CD4-positive, alpha-beta T cell treated with Interleukin-17A for 1 hour (primary cell): ENCODE data around the gene WFS1.

ENCODE experiments used
- DNase-seq: peaks from one replicate; pipeline ENCODE4 v3.0.0-alpha.2; 2020

The WFS1 gene

DNA sequence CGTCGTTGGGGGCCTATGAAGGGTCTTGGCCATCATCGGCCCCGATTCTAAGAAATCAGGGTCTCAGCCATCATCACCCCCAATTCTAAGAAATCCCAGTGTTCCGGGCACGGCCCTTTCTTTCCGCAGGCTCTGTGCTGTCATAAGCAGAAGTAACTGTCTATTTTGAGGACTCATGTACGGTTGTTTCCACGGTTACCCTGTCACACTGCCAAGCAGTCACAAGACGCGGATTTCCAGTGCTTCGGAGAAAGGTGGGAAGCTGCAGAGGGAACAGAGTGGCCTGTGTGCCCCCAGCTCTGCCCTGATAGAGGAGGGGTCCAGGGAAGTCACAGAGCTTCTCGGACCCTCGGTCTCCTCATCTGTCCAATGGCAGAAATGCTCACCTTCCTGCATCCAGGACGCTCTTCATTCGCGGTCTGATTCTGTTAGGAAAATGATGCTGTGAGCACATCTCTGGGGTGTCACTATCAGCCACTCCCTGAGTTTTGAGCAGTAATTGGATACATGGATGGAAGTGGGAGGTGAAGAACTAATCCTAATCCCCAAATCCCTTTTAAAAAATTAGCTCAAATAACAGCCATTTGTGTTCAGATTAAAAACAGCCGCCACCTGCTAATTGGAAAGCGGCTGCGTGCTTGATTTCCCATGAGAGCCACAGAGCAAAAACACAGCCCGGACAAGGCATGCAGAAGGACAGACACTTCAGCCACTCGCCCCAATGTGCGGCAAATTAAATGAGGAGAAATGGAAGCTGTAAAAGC, 73.1 kb downstream of the WFS1 start:
- DNase-seq = no peak

DNA sequence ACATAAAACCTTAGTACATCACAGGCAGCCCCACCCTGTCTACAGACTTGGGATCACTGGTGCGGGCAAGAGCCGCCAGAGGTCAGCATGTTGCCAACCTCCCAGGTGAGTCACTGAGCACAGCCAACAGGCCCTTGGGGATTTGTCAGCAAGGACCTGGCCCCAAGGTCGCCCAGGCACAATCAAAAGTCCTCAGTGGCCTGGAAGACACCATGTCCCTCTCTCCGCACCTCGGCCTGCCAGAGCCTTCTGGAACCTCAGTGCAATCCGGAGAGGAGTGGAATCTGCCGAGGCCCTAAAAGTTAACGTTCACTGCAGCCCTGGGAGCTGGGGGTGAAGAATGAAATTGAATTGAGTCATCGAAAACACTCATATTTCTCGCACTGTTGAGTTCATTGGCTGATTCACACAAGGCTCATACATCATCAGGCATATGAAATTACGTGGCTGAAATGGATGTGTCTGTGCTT, 74.3 kb downstream of the WFS1 start:
- DNase-seq = no peak

DNA sequence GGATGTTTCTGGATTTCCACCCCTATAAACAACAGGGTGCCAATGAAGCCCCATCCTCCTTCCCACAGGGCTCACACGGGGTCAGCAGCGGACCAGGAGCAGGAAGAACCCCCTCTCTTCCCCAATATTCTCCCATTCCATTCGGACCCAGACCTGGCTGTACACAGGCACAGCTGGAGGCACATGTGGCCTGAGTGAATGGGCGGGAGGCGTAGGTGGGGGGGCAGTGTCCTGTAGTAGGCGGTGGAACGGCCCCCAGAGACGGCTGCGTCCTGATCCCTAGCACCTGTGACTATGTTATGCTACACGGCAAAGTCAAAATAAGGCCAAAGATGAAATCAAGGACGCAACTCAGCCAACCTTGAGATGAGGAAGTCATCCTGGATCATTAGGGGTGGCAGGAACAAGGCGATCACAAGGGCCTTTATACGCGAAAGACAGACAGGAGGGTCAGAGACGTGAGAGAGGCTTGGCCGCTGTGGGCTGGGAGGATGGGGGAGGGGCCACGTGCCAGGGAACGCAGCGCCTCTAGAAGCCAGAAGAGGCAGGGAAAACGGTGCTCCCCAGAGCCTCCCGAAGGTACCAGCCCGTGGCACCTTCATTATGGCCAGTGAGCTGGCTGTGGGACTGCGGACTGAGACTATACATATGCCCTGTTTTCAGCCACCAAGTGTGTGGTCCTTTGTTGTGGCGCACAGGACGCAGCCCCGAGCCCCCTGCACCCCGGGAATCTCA, 75.6 kb downstream of the WFS1 start:
- no peak for DNase-seq

DNA sequence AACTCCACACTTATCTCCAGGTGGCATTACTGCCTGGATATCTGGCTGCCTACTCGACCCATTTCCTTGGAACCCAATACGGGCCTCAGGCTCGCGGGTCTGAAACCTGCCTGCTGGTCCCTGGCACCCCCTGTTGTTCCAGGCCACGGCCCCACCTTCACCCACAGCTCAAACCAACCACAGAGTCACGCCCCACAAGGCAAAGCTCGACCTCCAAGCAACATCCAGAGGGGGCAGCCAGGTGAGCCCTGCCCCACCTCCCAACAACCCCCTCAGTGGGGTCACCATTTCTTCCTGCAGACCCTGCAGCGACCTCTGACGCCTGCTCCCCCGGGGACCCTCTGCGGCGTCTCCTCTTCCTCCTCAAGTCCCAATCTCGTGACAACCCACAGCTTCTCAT, 76.2 kb downstream of the WFS1 start:
- no peak for DNase-seq

DNA sequence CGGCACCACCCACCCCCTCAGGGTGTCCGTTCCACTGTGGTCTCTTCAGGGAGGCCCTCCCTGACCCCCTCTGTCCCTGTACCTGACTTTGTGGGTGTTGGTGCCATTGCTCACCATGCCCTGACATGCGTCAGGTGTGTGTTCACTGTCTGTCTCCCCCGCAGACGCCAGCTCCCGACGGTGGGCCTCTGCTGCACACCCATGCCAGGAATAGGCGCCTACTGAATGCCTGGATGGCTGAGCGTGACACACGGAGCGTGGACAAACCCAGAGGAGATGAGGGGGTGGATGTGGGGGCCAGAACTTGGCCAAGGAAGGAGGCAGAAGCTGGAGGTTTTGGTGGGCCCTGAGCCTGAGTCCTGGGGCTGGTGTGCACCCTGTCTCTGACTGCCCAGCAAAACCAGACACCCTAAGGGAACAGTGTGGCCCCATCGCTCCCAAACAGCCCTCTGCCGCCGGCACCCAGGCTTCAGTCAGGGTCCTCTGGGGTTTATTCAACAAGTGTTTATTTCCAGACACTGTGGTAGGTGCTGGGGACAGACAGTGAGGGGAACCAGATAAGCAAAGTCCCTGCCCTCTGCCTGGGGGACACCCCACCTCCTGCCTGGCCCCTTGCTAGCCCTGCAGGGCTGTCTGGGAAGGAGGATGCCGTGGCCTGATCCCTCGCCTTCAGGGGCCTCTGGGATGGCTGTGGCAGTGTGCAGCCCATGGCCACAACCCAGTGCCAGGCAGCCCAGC, 76.9 kb downstream of the WFS1 start:
- no peak for DNase-seq

DNA sequence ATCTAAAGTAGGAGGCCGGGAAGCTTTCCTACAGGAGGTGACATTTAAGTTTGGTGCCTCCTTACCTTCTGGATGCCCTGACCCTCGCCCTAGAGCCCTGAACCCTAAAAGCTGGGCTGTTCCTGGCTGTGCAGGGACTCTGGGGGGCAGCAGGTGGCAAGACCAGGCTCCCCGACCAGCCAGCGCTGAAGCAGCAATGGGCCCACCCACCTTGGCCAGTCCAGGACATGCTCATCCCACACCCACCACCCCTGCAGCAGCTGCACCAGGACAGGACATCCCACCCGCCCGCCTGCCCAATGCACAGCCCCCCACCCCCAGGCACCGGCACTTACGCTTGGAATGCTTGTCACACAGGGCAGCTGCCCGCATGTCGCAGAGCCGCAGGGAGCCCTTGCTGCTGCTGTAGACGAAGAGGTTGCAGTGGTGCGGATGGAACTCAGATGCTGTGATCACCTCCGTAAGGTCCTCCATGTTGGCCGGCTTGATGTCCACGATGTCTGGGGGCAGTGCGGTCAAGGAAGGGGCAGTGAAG, 77.9 kb downstream of the WFS1 start:
- no peak for DNase-seq

DNA sequence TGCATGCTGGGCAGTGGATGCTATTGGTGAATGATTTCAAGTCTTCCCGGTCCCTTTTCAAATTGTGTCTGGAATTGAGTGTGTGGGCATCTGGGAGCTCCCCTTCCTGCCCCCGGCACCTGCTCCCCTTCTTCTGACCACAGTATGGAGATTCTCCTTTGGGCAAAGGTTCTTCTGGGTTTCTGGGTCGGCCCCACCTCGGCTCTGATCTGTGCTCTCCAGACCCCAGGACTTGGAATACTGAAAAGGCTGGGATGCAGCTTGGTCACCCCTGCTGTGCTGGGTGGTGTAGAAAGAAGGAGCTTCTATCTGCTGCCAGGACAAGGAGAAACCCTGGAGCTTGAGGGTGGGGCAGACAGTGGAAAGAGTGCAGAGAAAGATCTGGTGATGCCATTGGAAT, 78.8 kb downstream of the WFS1 start:
- no peak for DNase-seq

DNA sequence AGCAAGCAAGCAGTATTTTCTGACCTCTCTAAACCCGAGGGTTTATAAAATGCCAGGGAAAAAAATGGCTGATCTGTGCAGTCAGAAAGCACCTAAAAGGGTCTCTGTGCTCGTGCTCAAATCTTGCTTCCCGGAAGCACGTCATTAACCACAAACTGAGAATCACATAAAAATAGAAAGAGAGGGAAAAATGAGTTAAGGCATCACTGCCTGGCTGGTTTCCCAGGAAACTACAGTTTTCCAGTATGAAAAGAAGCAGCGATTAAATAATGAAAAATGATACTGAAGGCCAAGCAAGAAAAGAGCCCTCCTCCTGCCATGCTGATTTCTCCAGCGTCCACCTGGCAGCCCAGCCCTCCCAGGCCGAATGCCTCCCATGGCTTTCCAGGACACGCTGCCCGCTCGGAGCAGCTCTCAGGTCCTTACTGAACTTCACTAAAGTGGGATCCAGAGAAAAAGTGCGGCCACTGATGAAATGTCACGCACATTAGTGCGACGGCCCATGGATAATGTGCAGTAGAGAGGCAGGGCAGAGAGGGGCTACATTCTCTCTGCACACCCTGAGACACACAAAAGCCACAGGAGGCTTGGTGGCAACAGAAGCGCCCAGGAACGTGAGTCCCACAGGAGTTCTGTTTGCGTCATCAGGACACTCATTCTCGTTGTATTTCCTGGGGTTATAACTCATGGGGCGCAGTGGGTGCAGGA, 80.4 kb downstream of the WFS1 start:
- DNase-seq = no peak

DNA sequence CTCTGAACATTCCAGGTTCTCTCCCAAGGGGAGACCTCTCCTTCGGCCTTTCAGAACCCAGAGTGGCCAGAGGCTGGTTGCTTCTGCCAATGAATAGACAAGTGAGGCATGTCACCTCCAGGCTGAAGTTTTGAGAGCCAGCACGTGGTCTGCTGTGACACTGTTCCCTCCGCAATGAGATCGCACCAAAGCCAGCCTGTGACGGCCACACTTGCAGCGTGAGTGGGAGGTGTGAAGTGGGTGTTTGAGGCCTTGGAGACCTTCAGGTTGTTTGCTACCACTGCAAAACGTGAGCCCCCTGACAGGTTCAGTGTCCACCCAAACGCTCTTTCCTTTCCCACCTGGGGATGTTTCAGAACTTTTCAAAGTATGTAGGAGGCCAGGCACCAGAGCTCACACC, 81.0 kb downstream of the WFS1 start:
- DNase-seq = no peak

DNA sequence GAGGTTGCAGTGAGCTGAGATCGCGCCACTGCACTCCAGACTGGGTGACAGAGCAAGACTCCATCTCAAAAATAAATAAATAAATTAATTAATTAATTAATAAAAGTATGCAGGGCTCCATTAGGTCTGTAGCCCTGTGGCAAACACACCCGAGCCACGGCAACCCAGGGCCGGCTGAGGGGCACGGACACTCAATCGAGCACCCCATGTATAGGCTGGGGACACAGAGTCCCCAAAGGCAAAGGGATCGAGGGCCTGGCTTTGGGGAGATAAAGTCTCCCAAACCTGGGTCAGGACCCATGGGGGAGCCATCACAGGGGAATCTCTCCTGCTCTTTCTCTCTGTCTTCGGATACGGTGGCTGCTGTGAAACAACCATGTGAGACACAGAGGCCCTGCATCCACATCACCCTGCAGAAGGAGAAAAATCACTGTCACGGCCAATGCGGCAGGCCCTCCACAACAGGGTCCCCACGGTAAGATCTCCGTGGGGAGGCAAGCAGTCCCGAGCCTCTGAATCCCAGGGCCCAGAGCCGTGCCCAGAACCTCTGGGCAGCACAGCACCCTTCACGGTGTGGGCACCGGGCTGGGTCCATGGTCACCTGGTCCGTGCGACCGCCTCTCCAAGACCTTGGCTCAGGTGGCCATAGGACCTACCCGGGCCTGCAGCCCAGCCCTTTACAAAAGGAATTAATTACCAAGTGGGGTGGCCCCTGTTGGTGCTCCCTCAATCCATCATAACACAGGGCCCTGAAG, 81.8 kb downstream of the WFS1 start:
- no peak for DNase-seq

DNA sequence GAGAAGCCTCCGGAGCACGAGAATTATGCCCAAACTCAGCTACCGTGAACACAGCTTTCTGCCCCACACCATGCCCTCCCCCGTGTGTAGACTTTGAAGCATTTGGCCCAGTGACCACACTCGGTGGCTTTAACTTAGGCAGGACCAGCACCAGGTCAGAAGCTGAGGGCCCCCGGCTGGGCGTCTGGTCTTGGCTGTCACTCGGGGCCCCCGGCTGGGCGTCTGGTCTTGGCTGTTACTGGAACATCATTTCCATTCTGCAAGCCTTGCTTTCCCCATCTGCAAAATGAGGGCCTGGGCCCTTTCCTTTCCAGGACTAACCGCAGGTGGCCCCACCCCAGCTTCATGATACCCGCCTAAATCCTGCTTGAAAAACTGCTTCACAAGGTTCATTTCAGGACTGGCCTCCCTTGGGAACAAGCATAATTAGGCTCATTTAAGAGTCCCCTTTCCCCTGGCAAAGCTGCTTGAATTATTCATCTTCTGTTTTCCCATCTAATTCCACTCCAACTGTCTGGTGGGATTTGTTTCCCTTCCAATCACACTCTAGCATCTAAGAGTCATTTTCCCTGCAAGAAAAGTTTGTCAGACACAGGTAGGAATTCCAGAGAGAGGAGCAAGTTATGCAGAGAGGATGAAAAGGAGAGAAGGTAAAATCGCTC, 82.5 kb downstream of the WFS1 start:
- DNase-seq = no peak
